PC-9 (cell line): Measurements from ENCODE around the gene RAPGEF1. TPM values are rescaled to one million over a fixed set of nuclear protein-coding genes. Genes with fewer than 3 reads are reported as not detected.

ENCODE experiments used
- BruUV-seq: library from RNA; stranded (reverse); fragments of 400-500 nt; replicated peaks from 2 replicates; lab custom pipeline; 2021; lab: Mats Ljungman, UMichigan
- CTCF ChIA-PET: fragments of 300-600 bp; sonication (Branson Sonifier 250); formaldehyde crosslinking; loops from one replicate; lab custom pipeline; 2022; ENCODE audit warnings: antibody characterized with exemption; lab: Charles Lee
- POLR2A ChIA-PET: fragments of 300-600 bp; sonication (Branson Sonifier 250); formaldehyde crosslinking; loops from one replicate; lab custom pipeline; 2022; ENCODE audit warnings: antibody characterized with exemption; ENCODE audit not compliant: unreplicated experiment; lab: Charles Lee
- DNase-seq, 2 experiments: peaks; one replicate each; pipeline versions ENCODE4 v3.0.0 to v3.0.0-alpha.2; 2015 to 2022; ENCODE audit warnings: mixed read lengths in 1 of 2
- H2AFZ ChIP-seq: fragments of 200-600 bp; sonication (generic); 2 replicates; pipeline ENCODE4 v1.8.1; 2017; ENCODE audit warnings: antibody characterized with exemption
- H3F3A ChIP-seq: fragments of 200-600 bp; sonication (generic); 2 replicates; pipeline ENCODE4 v1.8.1; 2017; ENCODE audit warnings: antibody characterized with exemption, mild to moderate bottlenecking, low read depth; ENCODE audit not compliant: insufficient read depth
- H3K27ac ChIP-seq: fragments of 200-600 bp; sonication (generic); 2 replicates; pipeline ENCODE4 v1.6.1; 2016; ENCODE audit warnings: mixed run types
- H3K27me3 ChIP-seq: fragments of 200-600 bp; sonication (generic); 2 replicates; pipeline ENCODE4 v1.6.1; 2016; ENCODE audit warnings: low read depth, mixed run types; ENCODE audit not compliant: insufficient read depth
- H3K36me3 ChIP-seq: fragments of 200-600 bp; sonication (generic); 2 replicates; pipeline ENCODE4 v1.6.1; 2016; ENCODE audit warnings: low read depth, mixed run types
- H3K4me1 ChIP-seq: fragments of 200-600 bp; sonication (generic); replicated peaks from 2 replicates; pipeline ENCODE4 v1.6.1; 2016; ENCODE audit warnings: mixed run types; ENCODE audit not compliant: insufficient read depth
- H3K4me2 ChIP-seq: fragments of 200-600 bp; sonication (generic); 2 replicates; pipeline ENCODE4 v1.6.1; 2017; ENCODE audit warnings: mixed run types
- H3K4me3 ChIP-seq: fragments of 200-600 bp; sonication (generic); 2 replicates; pipeline ENCODE4 v1.6.1; 2016; ENCODE audit warnings: mixed run types
- H3K79me2 ChIP-seq: fragments of 200-600 bp; sonication (generic); 2 replicates; pipeline ENCODE4 v1.6.1; 2017; ENCODE audit warnings: low read depth, mixed run types
- H3K9me2 ChIP-seq: fragments of 200-600 bp; sonication (generic); 2 replicates; pipeline ENCODE4 v1.8.1; 2017; ENCODE audit warnings: mild to moderate bottlenecking; ENCODE audit not compliant: insufficient read depth
- H3K9me3 ChIP-seq: fragments of 200-600 bp; sonication (generic); 2 replicates; pipeline ENCODE4 v1.8.1; 2016; ENCODE audit warnings: low read depth; ENCODE audit not compliant: insufficient read depth
- H4K20me1 ChIP-seq: fragments of 200-600 bp; sonication (generic); 2 replicates; pipeline ENCODE4 v1.8.1; 2017; ENCODE audit not compliant: insufficient read depth
- CTCF ChIP-seq: fragments of 200-600 bp; sonication (generic); conservative IDR thresholded peaks from 2 replicates; pipeline ENCODE4 v1.6.1; 2017; ENCODE audit warnings: mixed run types, antibody characterized with exemption, mild to moderate bottlenecking, moderate library complexity
- EZH2 ChIP-seq: fragments of 200-600 bp; sonication (generic); IDR thresholded peaks from 2 replicates; pipeline ENCODE4 v1.8.0; 2017; ENCODE audit warnings: antibody characterized with exemption, low read depth
- intact Hi-C: fragments of 100-400 bp; cut with micrococcal nuclease; formaldehyde crosslinking; loops from one replicate; pipeline ENCODE4 v1.10.0; 2022; ENCODE audit not compliant: unreplicated experiment
- total RNA-seq: library from RNA; stranded (reverse); gene quantifications from 2 replicates; pipeline ENCODE4 v1.2.3, GENCODE V29; 2021

RAPGEF1 gene
- total RNA-seq, 1 experiment from 2014 or later, result 66.5 TPM

DNA sequence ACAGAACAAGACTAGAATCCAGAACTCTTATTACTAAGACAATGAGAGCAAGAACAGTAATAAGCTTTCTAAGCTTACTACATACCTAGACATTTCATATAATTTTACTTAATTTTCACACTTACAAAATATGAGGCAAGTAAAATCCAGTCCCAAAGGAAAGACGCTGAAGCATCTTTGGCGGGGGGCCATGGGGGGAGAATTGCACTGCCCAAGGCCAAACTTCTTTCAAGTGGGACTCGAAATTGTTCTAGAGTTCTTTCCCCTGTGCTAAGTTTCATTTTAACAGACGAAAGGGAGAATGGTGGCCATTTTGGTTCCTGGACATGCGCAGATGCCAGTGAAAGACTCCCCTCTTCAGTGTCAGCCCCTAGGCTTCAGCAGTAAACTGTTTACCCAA lies 122.3 kb downstream of the RAPGEF1 start:
- intact Hi-C loops, result no loop called here
- Histone ChIP-seq H4K20me1 (no peaks in the 10 kb centered on the region), H3K4me2 (no peak overlapping the region), H3K36me3 (no peaks in the 10 kb centered on the region; the same call in 1 of the 2 replicates), H3K79me2 (no peaks in the 10 kb centered on the region), H2AFZ (no peak overlapping the region), H3F3A (no peaks in the 10 kb centered on the region), H3K9me2 (no peaks in the 10 kb centered on the region), H3K4me3 (no peak overlapping the region), H3K9me3 (no peaks in the 10 kb centered on the region), H3K27me3 (no peaks in the 10 kb centered on the region), H3K27ac (no peak overlapping the region), H3K4me1 (no peaks in the 10 kb centered on the region)
- BruUV-seq, result no TSS peak
- CTCF ChIA-PET, result no interaction called here
- POLR2A ChIA-PET, result no interaction called here
- no peak for DNase-seq
- TF ChIP-seq CTCF (no peak), EZH2 (no peak)

DNA sequence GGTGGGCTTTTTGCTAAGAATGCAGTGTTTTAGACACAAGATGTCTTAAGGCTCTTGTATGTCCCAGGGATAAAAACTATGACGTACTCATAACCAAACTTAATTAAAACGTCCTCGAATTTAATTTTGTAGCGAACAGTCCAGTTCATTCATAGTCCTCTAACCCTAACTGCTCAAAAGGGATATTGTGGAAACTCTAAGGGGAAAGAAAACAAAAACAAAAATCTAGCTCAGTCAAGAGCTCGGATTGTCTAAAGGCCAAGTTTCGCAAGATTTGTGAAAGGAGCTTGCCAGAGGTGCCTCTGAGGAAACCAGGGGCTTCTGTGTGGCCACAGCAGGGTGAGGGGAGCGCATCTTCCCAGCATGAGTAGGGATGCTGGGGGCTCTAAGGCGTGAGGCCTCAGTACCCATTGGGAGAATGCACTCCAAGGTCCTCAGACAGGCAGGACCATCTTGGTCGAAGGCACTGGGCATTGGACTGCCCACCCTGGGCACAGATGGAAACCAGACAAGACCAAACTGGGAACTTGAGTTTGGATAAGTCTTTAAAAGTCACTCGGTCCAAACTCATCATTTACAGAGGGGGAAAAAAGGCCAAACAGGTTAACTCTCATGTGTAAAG lies 122.8 kb downstream of the RAPGEF1 start:
- ChIA-PET POLR2A (no interaction called here), CTCF (no interaction called here)
- H2AFZ ChIP-seq, result no peak overlapping the region
- no peaks in the 10 kb centered on the region for H4K20me1 ChIP-seq
- H3K4me2 ChIP-seq, result no peak overlapping the region
- no peak overlapping the region for H3K27ac ChIP-seq
- no peak for DNase-seq
- no peaks in the 10 kb centered on the region; the same call in 1 of the 2 replicates for H3K36me3 ChIP-seq
- H3F3A ChIP-seq, result no peaks in the 10 kb centered on the region
- no TSS peak for BruUV-seq
- H3K4me1 ChIP-seq, result no peaks in the 10 kb centered on the region
- no peak overlapping the region for H3K4me3 ChIP-seq
- intact Hi-C loops, result no loop called here
- no peaks in the 10 kb centered on the region for H3K79me2 ChIP-seq
- H3K9me2 ChIP-seq, result no peaks in the 10 kb centered on the region
- H3K9me3 ChIP-seq, result no peaks in the 10 kb centered on the region
- no peaks in the 10 kb centered on the region for H3K27me3 ChIP-seq
- TF ChIP-seq EZH2, result no peak
- no peak for TF ChIP-seq CTCF

DNA sequence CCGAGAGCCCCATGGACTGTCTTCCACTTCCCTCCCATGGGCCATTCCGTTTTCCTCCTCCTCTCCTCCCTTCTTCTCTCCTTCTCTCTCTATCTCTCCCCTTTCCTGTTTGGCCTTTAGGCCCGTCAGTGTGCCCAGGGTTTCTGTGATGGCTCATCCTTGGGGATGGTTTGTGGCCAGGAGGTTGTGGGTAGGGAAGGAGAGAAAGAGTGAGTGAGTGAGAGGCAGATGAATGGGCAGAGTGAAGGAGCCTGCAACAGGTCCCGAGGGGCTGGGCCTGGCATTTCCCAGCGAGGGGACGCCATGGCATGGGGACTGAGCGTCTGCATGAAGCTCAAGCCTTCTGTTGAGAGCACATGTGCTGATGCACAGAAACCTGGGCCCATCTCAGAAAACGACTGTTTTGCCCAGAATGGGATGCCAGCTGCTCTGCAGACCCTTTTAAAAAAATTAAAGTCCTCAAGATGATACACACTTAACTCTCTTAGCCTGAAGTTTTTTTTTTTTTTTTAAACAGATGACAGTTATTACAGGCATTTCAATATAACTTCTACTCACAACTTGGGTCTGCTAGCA lies 125.4 kb downstream of the RAPGEF1 start:
- Histone ChIP-seq H3K4me1 (peaks cover 4% of the 10 kb centered on the region; the same call in 1 of the 2 replicates), H3K36me3 (no peaks in the 10 kb centered on the region; the same call in 1 of the 2 replicates), H4K20me1 (no peaks in the 10 kb centered on the region), H2AFZ (no peak overlapping the region), H3K4me2 (no peak overlapping the region), H3K4me3 (no peak overlapping the region), H3K9me3 (no peaks in the 10 kb centered on the region), H3K27ac (no peak overlapping the region), H3F3A (peaks cover 7% of the 10 kb centered on the region; the same call in 1 of the 2 replicates), H3K9me2 (no peaks in the 10 kb centered on the region), H3K27me3 (no peaks in the 10 kb centered on the region), H3K79me2 (no peaks in the 10 kb centered on the region)
- POLR2A ChIA-PET, result no interaction called here
- no peak for TF ChIP-seq CTCF
- no peak for TF ChIP-seq EZH2
- CTCF ChIA-PET, result interaction anchor here (0.6 kb wide), 1 partner anchor 128 kb away, joined by 3 read pairs; no protein-coding TSS in a partner anchor
- BruUV-seq, result no TSS peak
- intact Hi-C loops, result no loop called here
- DNase-seq, result no peak
